ENCODE results near the gene XPO5.
A peak's percentile ranks its signal among the peaks of the same experiment; 100 is the strongest.

XPO5 gene

GRCh38 chr6:43575772-43576551 lies at the start of gene XPO5, which contains the start of gene POLH:
XPO5 (minus strand) TSS chr6:43576038; CDS start chr6:43575864, 174 bp downstream.
POLH (plus strand) TSS chr6:43576185; CDS start chr6:43582320, 6,135 bp downstream.
- H2AFZ ChIP-seq (ENCODE audit: low read depth, low read length) = peak within 1 kb of the TSS; percentile 100
- H3K9me3 ChIP-seq (ENCODE audit: insufficient read depth, low read length, severe bottlenecking) = no peaks in the 10 kb centered on the region
- DNase-seq (peak; percentile 93), ATAC-seq (ENCODE audit: insufficient read depth, low read depth) (peak; percentile 92)
- H3K4me3 ChIP-seq (ENCODE audit: low read depth in 1 of 2, low read length in 2 of 2) = peak within 1 kb of the TSS; percentile 95 to 100
- H3K27ac ChIP-seq (ENCODE audit: low read length) = peak within 1 kb of the TSS; percentile 95
- H3K79me2 ChIP-seq (ENCODE audit: insufficient read depth, low read length) = peaks cover 75% of the 10 kb centered on the region
- peak within 1 kb of the TSS; percentile 88 for H3K9ac ChIP-seq (ENCODE audit: low read depth, low read length)
- no peaks in the 10 kb centered on the region for H3K27me3 ChIP-seq (ENCODE audit: insufficient read depth, low read length, poor library complexity)
- peaks cover 39% of the 10 kb centered on the region for H3K4me1 ChIP-seq (ENCODE audit: insufficient read depth, low read length)
- H3K36me3 ChIP-seq (ENCODE audit: insufficient read depth, low read length) = peaks cover 30% of the 10 kb centered on the region
- H4K20me1 ChIP-seq (ENCODE audit: insufficient read depth, low read length) = no peaks in the 10 kb centered on the region; the same call in 1 of the 2 replicates
- TF ChIP-seq, protein P1, sequence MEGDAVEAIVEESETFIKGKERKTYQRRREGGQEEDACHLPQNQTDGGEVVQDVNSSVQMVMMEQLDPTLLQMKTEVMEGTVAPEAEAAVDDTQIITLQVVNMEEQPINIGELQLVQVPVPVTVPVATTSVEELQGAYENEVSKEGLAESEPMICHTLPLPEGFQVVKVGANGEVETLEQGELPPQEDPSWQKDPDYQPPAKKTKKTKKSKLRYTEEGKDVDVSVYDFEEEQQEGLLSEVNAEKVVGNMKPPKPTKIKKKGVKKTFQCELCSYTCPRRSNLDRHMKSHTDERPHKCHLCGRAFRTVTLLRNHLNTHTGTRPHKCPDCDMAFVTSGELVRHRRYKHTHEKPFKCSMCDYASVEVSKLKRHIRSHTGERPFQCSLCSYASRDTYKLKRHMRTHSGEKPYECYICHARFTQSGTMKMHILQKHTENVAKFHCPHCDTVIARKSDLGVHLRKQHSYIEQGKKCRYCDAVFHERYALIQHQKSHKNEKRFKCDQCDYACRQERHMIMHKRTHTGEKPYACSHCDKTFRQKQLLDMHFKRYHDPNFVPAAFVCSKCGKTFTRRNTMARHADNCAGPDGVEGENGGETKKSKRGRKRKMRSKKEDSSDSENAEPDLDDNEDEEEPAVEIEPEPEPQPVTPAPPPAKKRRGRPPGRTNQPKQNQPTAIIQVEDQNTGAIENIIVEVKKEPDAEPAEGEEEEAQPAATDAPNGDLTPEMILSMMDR (IDR thresholded peaks at IDR 0.05; ENCODE audit: borderline replicate concordance, extremely low read depth, low read length, poor library complexity, severe bottlenecking) = peak; percentile 30
- no peak for TF ChIP-seq EZH2 (IDR thresholded peaks at IDR 0.05; ENCODE audit: borderline replicate concordance, low read depth, low read length, severe bottlenecking)
- H3K4me2 ChIP-seq (ENCODE audit: insufficient read depth, low read length) = peak within 1 kb of the TSS; percentile 94

GRCh38 chr6:43625393-43625992 lies 49.7 kb upstream of the XPO5 start:
- peaks cover 73% of the 10 kb centered on the region for H3K36me3 ChIP-seq (ENCODE audit: insufficient read depth, low read length)
- no peaks in the 10 kb centered on the region for H3K27me3 ChIP-seq (ENCODE audit: insufficient read depth, low read length, poor library complexity)
- ATAC-seq (ENCODE audit: insufficient read depth, low read depth) (no peak), DNase-seq (no peak)
- H4K20me1 ChIP-seq (ENCODE audit: insufficient read depth, low read length) = peaks cover 11% of the 10 kb centered on the region
- TF ChIP-seq, protein P1 (IDR thresholded peaks at IDR 0.05; ENCODE audit: borderline replicate concordance, extremely low read depth, low read length, poor library complexity, severe bottlenecking) = no peak
- no peak for TF ChIP-seq EZH2 (IDR thresholded peaks at IDR 0.05; ENCODE audit: borderline replicate concordance, low read depth, low read length, severe bottlenecking)
- no peak overlapping the region for H2AFZ ChIP-seq (ENCODE audit: low read depth, low read length)
- H3K27ac ChIP-seq (ENCODE audit: low read length) = no peak overlapping the region
- H3K9ac ChIP-seq (ENCODE audit: low read depth, low read length) = no peak overlapping the region
- no peaks in the 10 kb centered on the region for H3K9me3 ChIP-seq (ENCODE audit: insufficient read depth, low read length, severe bottlenecking)
- H3K4me2 ChIP-seq (ENCODE audit: insufficient read depth, low read length) = no peak overlapping the region
- no peak overlapping the region for H3K4me3 ChIP-seq (ENCODE audit: low read depth in 1 of 2, low read length in 2 of 2)
- H3K4me1 ChIP-seq (ENCODE audit: insufficient read depth, low read length) = peaks cover 33% of the 10 kb centered on the region
- H3K79me2 ChIP-seq (ENCODE audit: insufficient read depth, low read length) = peaks cover 31% of the 10 kb centered on the region

DNA sequence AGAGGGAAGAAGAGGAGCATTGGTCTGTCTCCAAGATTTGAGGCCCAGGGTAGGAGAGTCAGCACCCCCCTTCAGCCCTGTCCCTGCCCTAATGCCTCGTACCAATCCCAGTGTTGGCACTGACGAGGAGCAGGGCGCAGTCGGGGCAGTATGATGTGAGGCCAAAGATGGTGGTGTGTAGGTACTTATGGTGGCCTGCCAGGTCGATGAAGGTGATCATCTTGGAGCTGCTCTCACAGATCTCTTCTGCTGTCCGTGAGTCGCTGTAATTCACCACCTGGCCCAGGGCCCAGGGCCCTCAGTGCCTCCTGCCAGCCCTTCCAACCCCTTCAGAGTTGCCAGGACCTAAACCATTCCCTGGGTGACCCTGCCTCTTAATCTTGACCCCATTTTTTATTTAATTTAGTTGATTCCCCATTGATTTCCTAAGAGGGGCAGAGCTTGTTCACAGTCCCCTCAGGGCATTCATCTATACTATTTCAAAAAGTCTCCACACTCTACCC lies 49.0 kb upstream of the XPO5 start:
- no peak for ATAC-seq (ENCODE audit: insufficient read depth, low read depth)
- TF ChIP-seq EZH2 (IDR thresholded peaks at IDR 0.05; ENCODE audit: borderline replicate concordance, low read depth, low read length, severe bottlenecking) = no peak
- TF ChIP-seq, protein P1 (IDR thresholded peaks at IDR 0.05; ENCODE audit: borderline replicate concordance, extremely low read depth, low read length, poor library complexity, severe bottlenecking) = no peak

More for the DNA sequence above, 49.0 kb upstream of the XPO5 start:
- Histone ChIP-seq H3K9me3 (ENCODE audit: insufficient read depth, low read length, severe bottlenecking) (no peaks in the 10 kb centered on the region), H3K79me2 (ENCODE audit: insufficient read depth, low read length) (peaks cover 31% of the 10 kb centered on the region), H3K27me3 (ENCODE audit: insufficient read depth, low read length, poor library complexity) (no peaks in the 10 kb centered on the region), H3K36me3 (ENCODE audit: insufficient read depth, low read length) (peaks cover 78% of the 10 kb centered on the region), H3K4me1 (ENCODE audit: insufficient read depth, low read length) (peaks cover 28% of the 10 kb centered on the region), H3K9ac (ENCODE audit: low read depth, low read length) (no peak overlapping the region), H2AFZ (ENCODE audit: low read depth, low read length) (no peak overlapping the region), H4K20me1 (ENCODE audit: insufficient read depth, low read length) (peaks cover 11% of the 10 kb centered on the region; the same call in 1 of the 2 replicates), H3K27ac (ENCODE audit: low read length) (no peak overlapping the region), H3K4me3 (ENCODE audit: low read depth in 1 of 2, low read length in 2 of 2) (no peak overlapping the region), H3K4me2 (ENCODE audit: insufficient read depth, low read length) (no peak overlapping the region)
- no peak for DNase-seq
